Right atrium auricular region (tissue), 2 donors: ENCODE results near the gene PTGDS. TPM values are rescaled to one million over a fixed set of nuclear protein-coding genes. Genes with fewer than 3 reads are reported as not detected.

ENCODE experiments used
- DNase-seq: peaks from one replicate; pipeline ENCODE4 v3.0.0-alpha.2; 2019; ENCODE audit warnings: low spot score
- H3K27ac ChIP-seq, 2 donors: fragments of 200-600 bp; sonication (generic); 1 replicate in 1 of 2; 2 replicates in 1 of 2; pipeline ENCODE4 v1.5.1; 2016 to 2019
- H3K27me3 ChIP-seq, 2 donors: fragments of 200-600 bp; sonication (generic); one replicate each; pipeline versions ENCODE4 v1.5.1 to v1.6.0; 2017 to 2019
- H3K36me3 ChIP-seq: fragments of 200-600 bp; sonication (generic); one replicate; pipeline ENCODE4 v1.5.1; 2016
- H3K4me1 ChIP-seq, 2 donors: fragments of 200-600 bp; sonication (generic); one replicate each; pipeline versions ENCODE4 v1.5.1 to v1.6.0; 2017 to 2019
- H3K4me3 ChIP-seq, 2 donors: fragments of 200-600 bp; sonication (generic); 1 replicate in 1 of 2; 2 replicates in 1 of 2; pipeline ENCODE4 v1.5.1; 2017 to 2019; ENCODE audit warnings: mild to moderate bottlenecking in 1 of 2, moderate library complexity in 1 of 2
- H3K9me3 ChIP-seq, 2 donors: fragments of 200-600 bp; sonication (generic); one replicate each; pipeline ENCODE4 v1.5.1; 2019
- CTCF ChIP-seq, 2 donors: fragments of 200-600 bp; sonication (generic); IDR thresholded peaks; one replicate each; pipeline ENCODE4 v1.5.1; 2019; ENCODE audit warnings: antibody characterized with exemption in 2 of 2
- total RNA-seq, 2 donors: library from RNA; depleted of rRNA; stranded (reverse); fragments of >200 nt; gene quantifications; one replicate each; pipeline ENCODE4 v1.1.0, GENCODE V29; 2016

Gene PTGDS
- total RNA-seq, 2 donors from 2014 or later: 1,799 to 2,426 TPM

DNA sequence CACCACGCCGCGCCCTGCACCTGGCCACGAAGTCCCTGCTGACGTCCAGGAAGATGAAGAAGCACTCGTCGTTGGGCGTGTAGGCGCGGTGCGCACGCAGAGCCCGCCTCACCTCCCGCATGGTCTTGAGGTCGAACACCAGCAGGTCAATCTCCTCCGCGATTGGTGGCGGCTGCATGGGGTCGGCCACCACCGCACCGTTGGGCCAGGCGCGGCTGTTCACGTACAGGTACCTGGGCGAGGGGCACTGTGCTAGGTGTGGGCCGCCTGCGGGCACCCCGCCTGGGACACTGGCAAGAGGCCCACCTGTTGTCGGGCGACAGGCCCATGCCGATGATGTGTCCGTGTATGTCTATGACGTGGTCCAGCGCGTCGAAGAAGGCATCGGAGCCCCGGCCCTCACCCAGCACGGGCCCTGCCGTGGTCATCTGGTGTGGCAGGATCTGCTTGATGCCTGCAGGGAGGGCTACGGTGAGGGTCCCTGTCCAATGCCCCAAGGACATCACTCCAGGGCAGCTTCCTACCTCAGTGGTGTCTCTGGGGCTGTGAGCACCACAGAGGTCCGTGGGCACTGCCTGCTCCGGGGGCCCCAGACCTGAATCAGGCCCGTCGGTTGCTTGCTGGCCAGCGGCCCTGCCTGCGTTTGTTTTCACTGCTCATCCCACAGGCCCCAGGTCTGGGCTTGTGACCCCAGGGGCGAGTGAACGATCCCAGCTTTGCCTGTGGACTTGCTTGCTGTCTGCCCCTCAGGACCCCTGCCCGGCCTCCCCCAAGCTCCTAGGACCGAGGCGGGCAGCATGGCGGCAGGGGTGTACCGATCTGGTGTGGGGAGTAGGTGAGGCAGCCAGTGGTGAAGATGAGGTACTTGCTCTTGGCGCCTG lies 35.8 kb upstream of the PTGDS start:
- H3K27ac ChIP-seq: peak overlapping the region; percentile 90 to 91
- H3K27me3 ChIP-seq: no peaks in the 10 kb centered on the region
- no peaks in the 10 kb centered on the region for H3K9me3 ChIP-seq
- DNase-seq: no peak
- H3K4me3 ChIP-seq: no peak overlapping the region
- H3K4me1 ChIP-seq: peaks cover 0 to 29% of the 10 kb centered on the region in 2 donors
- TF ChIP-seq CTCF (IDR thresholded peaks at IDR 0.05): no peak
- peaks cover 41% of the 10 kb centered on the region for H3K36me3 ChIP-seq

DNA sequence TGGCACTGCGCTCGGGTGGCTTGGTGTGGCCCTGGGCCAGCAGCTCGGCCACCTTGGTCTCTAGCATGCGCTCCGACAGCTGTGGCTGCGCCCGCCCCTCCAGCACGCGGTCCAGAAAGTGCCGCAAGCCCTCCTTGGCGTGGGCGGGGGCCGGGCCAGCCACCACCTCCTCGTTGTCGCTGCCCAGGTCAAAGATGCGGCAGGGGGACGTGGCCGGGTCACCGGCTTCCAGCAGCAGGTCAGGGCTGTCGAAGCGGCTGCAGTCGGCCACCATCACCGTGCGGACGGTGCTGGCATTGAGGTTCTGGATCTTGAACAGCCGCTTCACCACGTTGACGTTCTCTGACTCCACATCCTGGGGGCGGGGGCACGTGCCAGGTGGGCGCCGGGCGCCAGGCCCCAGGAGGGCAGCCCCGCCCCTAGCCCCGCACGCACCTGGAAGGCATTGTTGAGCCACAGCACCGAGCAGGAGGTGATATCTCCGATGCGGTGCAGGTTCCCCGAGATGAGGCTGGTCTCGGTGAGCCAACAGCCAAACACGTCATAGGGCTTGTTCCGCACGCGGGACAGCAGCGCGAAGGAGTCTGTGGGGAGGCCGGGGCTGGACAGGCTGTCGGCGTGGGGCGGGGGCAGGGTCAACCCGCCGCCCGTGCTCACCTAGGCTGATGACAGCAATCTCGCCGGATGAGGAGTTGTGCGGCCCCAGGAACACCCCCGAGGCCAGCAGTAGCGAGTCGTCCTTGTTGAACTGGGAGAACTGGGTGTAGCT lies 35.0 kb upstream of the PTGDS start:
- H3K27me3 ChIP-seq: no peaks in the 10 kb centered on the region
- TF ChIP-seq CTCF (IDR thresholded peaks at IDR 0.05): no peak
- peak overlapping the region; percentile 91 to 95 for H3K27ac ChIP-seq
- H3K36me3 ChIP-seq: peaks cover 41% of the 10 kb centered on the region
- DNase-seq: no peak
- H3K4me1 ChIP-seq: peaks cover 0 to 37% of the 10 kb centered on the region in 2 donors
- H3K4me3 ChIP-seq: no peak overlapping the region
- H3K9me3 ChIP-seq: no peaks in the 10 kb centered on the region

GRCh38 chr9:136942881-136943230 lies 34.4 kb upstream of the PTGDS start:
- no peak for TF ChIP-seq CTCF (IDR thresholded peaks at IDR 0.05)
- Histone ChIP-seq H3K27ac (peak overlapping the region; percentile 91 to 95), H3K4me3 (peak overlapping the region in 1 of 2 donors; percentile 85), H3K9me3 (no peaks in the 10 kb centered on the region), H3K4me1 (peaks cover 0 to 43% of the 10 kb centered on the region in 2 donors), H3K36me3 (peaks cover 41% of the 10 kb centered on the region), H3K27me3 (no peaks in the 10 kb centered on the region)
- no peak for DNase-seq

- TF ChIP-seq CTCF (IDR thresholded peaks at IDR 0.05): no peak
- peak overlapping the region; percentile 91 to 95 for H3K27ac ChIP-seq
- no peak for DNase-seq
- peak overlapping the region; percentile 85 to 87 for H3K4me3 ChIP-seq
- no peaks in the 10 kb centered on the region for H3K9me3 ChIP-seq
- no peaks in the 10 kb centered on the region for H3K27me3 ChIP-seq
- H3K4me1 ChIP-seq: peaks cover 0 to 50% of the 10 kb centered on the region in 2 donors
- H3K36me3 ChIP-seq: peaks cover 41% of the 10 kb centered on the region
These were observed 33.8 kb upstream of the PTGDS start for GRCh38 chr9:136943291-136944211.

DNA sequence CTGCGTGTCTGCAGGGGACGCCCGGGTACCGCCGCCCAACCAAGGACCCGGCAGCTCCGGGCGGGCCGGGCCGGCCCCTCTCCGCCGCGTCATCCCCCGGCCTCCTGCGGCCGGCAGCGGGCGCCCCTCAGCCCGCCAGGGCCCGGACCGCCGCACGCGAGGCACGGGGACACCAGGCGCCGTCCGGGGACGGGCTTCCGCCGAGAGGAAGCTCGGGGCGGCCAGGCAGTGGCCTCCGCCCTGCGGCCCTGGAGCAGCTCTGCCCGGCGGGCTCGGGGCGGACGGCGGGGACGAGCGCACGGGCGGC lies 33.1 kb upstream of the PTGDS start:
- H3K27ac ChIP-seq: peak overlapping the region; percentile 91 to 95
- DNase-seq: no peak
- H3K27me3 ChIP-seq: no peaks in the 10 kb centered on the region
- H3K36me3 ChIP-seq: peaks cover 39% of the 10 kb centered on the region
- no peaks in the 10 kb centered on the region for H3K9me3 ChIP-seq
- no peak for TF ChIP-seq CTCF (IDR thresholded peaks at IDR 0.05)
- peaks cover 0 to 56% of the 10 kb centered on the region in 2 donors for H3K4me1 ChIP-seq
- H3K4me3 ChIP-seq: peak overlapping the region; percentile 85 to 87
